H1 (cell line): Measurements from ENCODE around the gene MAP3K15. TPM values are rescaled to one million over a fixed set of nuclear protein-coding genes. Genes with fewer than 3 reads are reported as not detected.

Experiments
- CTCF ChIA-PET: fragments of 300-600 bp; sonication (Branson Sonifier 250); formaldehyde crosslinking; loops from one replicate; lab custom pipeline; 2021; ENCODE audit not compliant: partially characterized antibody; lab: Charles Lee
- POLR2A ChIA-PET: fragments of 300-600 bp; sonication (Branson Sonifier 250); formaldehyde crosslinking; loops from one replicate; lab custom pipeline; 2021; ENCODE audit warnings: inconsistent platforms; ENCODE audit not compliant: partially characterized antibody; lab: Charles Lee
- DNase-seq, 2 experiments: peaks; one replicate each; pipeline versions ENCODE4 v3.0.0 to v3.0.0-alpha.2; 2010 to 2022; ENCODE audit warnings: low spot score in 2 of 2, low read depth in 1 of 2, mixed read lengths in 1 of 2
- FAIRE-seq: peaks from 2 replicates; lab custom pipeline; 2011; peaks lifted over from hg19 to GRCh38; lab: Jason Lieb, UNC
- H2AFZ ChIP-seq: 2 replicates; pipeline ENCODE4 v1.8.1; 2012; ENCODE audit warnings: low read length, inconsistent platforms
- H2AK5ac ChIP-seq: 2 replicates; pipeline ENCODE4 v1.6.1; 2013; ENCODE audit warnings: low read depth, low read length
- H2BK120ac ChIP-seq: replicated peaks from 2 replicates; pipeline ENCODE3; 2013; ENCODE audit warnings: low read depth, low read length, inconsistent platforms
- H2BK12ac ChIP-seq: 2 replicates; pipeline ENCODE4 v1.6.1; 2013; ENCODE audit warnings: low read depth, low read length
- H2BK15ac ChIP-seq: 2 replicates; pipeline ENCODE4 v1.6.1; 2013; ENCODE audit warnings: low read length
- H2BK20ac ChIP-seq: 2 replicates; pipeline ENCODE4 v1.6.1; 2013; ENCODE audit warnings: low read length
- H2BK5ac ChIP-seq: 2 replicates; pipeline ENCODE4 v1.6.1; 2013; ENCODE audit warnings: low read depth, low read length
- H3K14ac ChIP-seq: 2 replicates; pipeline ENCODE4 v1.6.1; 2013; ENCODE audit warnings: inconsistent platforms; ENCODE audit not compliant: insufficient read length
- H3K18ac ChIP-seq: 2 replicates; pipeline ENCODE4 v1.6.1; 2013; ENCODE audit warnings: low read length; ENCODE audit errors: extremely low read depth
- H3K23ac ChIP-seq: 2 replicates; pipeline ENCODE4 v1.6.1; 2013; ENCODE audit warnings: inconsistent platforms; ENCODE audit not compliant: insufficient read length
- H3K23me2 ChIP-seq: 2 replicates; pipeline ENCODE4 v1.6.1; 2013; ENCODE audit warnings: low read depth, low read length
- H3K27ac ChIP-seq: 2 replicates; pipeline ENCODE4 v1.6.1; 2011; ENCODE audit warnings: low read depth, low read length, inconsistent platforms
- H3K27me3 ChIP-seq, 4 experiments: replicated peaks in 1 of 4; 1 replicate in 1 of 4; 2 replicates in 3 of 4; pipeline versions ENCODE4 v1.6.1 to v1.8.1; 2011 to 2013; ENCODE audit warnings: low read length in 3 of 4, mild to moderate bottlenecking in 3 of 4, inconsistent platforms in 2 of 4, mixed read lengths in 2 of 4, moderate library complexity in 1 of 4; ENCODE audit not compliant: control insufficient read depth in 3 of 4, insufficient read depth in 3 of 4; ENCODE audit errors: extremely low read depth in 1 of 4
- H3K36me3 ChIP-seq, 4 experiments: 2 replicates each; pipeline versions ENCODE4 v1.6.1 to v1.8.1; 2011 to 2013; ENCODE audit warnings: mild to moderate bottlenecking in 4 of 4, low read length in 3 of 4, moderate library complexity in 2 of 4, control low read depth in 1 of 4, inconsistent platforms in 1 of 4; ENCODE audit not compliant: insufficient read depth in 4 of 4, control insufficient read depth in 2 of 4
- H3K4ac ChIP-seq: replicated peaks from 2 replicates; pipeline ENCODE3; 2013; ENCODE audit warnings: low read length, low read depth, mixed read lengths, inconsistent platforms; ENCODE audit not compliant: insufficient read length
- H3K4me1 ChIP-seq, 4 experiments: replicated peaks in 1 of 4; 1 replicate in 1 of 4; 2 replicates in 3 of 4; pipeline versions ENCODE4 v1.6.1 to v1.8.1; 2011 to 2013; ENCODE audit warnings: low read length in 3 of 4, inconsistent platforms in 2 of 4, mixed read lengths in 1 of 4; ENCODE audit not compliant: insufficient read depth in 4 of 4, control insufficient read depth in 3 of 4
- H3K4me2 ChIP-seq, 2 experiments: 2 replicates each; pipeline versions ENCODE4 v1.6.1 to v1.8.1; 2011 to 2013; ENCODE audit warnings: low read depth in 2 of 2, low read length in 2 of 2, control low read depth in 1 of 2, inconsistent platforms in 1 of 2, mild to moderate bottlenecking in 1 of 2; ENCODE audit not compliant: insufficient read depth in 1 of 2
- H3K4me3 ChIP-seq, 4 experiments: fragments of 200-600, 300-600 bp in 1 of 4; sonication (generic), shearing (Covaris generic), sonication (Bioruptor Twin) in 1 of 4; 2 replicates each; pipeline versions ENCODE4 v1.5.1 to v1.8.1; 2011 to 2016; ENCODE audit warnings: low read length in 4 of 4, low read depth in 3 of 4, control low read depth in 2 of 4, inconsistent platforms in 2 of 4, mild to moderate bottlenecking in 2 of 4, mixed read lengths in 1 of 4, moderate library complexity in 1 of 4; ENCODE audit not compliant: insufficient read depth in 2 of 4; ENCODE audit errors: extremely low read depth in 1 of 4
- H3K56ac ChIP-seq: replicated peaks from 2 replicates; pipeline ENCODE3; 2013; ENCODE audit warnings: low read depth, mild to moderate bottlenecking, mixed read lengths, low read length, inconsistent platforms; ENCODE audit not compliant: insufficient read length
- H3K79me1 ChIP-seq: 2 replicates; pipeline ENCODE4 v1.6.1; 2013; ENCODE audit warnings: low read depth, low read length, control low read depth
- H3K79me2 ChIP-seq, 2 experiments: 2 replicates each; pipeline versions ENCODE4 v1.6.1 to v1.8.1; 2012 to 2013; ENCODE audit warnings: low read length in 2 of 2, mild to moderate bottlenecking in 2 of 2, inconsistent platforms in 1 of 2; ENCODE audit not compliant: insufficient read depth in 2 of 2, control insufficient read depth in 1 of 2
- H3K9ac ChIP-seq, 4 experiments: replicated peaks in 1 of 4; 1 replicate in 1 of 4; 2 replicates in 3 of 4; pipeline versions ENCODE4 v1.6.1 to v1.8.1; 2011 to 2013; ENCODE audit warnings: low read depth in 3 of 4, low read length in 3 of 4, control low read depth in 2 of 4, mild to moderate bottlenecking in 2 of 4, moderate library complexity in 2 of 4, inconsistent platforms in 1 of 4; ENCODE audit errors: extremely low read depth in 1 of 4
- H3K9me3 ChIP-seq, 2 experiments: 2 replicates each; pipeline versions ENCODE4 v1.6.1 to v1.8.1; 2012 to 2013; ENCODE audit warnings: mild to moderate bottlenecking in 2 of 2, moderate library complexity in 2 of 2, control low read depth in 1 of 2, inconsistent platforms in 1 of 2, low read depth in 1 of 2, low read length in 1 of 2, mixed read lengths in 1 of 2; ENCODE audit not compliant: insufficient read depth in 2 of 2
- H4K20me1 ChIP-seq, 2 experiments: replicated peaks in 1 of 2; 2 replicates each; pipeline versions ENCODE3 to v1.8.1; 2011 to 2013; ENCODE audit warnings: inconsistent platforms in 2 of 2, low read length in 2 of 2, mild to moderate bottlenecking in 1 of 2; ENCODE audit not compliant: insufficient read depth in 2 of 2, control insufficient read depth in 1 of 2
- H4K5ac ChIP-seq: 2 replicates; pipeline ENCODE4 v1.6.1; 2013; ENCODE audit warnings: low read length, low read depth, mixed read lengths, inconsistent platforms; ENCODE audit not compliant: insufficient read length
- H4K8ac ChIP-seq: 2 replicates; pipeline ENCODE4 v1.8.0; 2013; ENCODE audit warnings: mild to moderate bottlenecking, moderate library complexity, low read length, inconsistent platforms; ENCODE audit not compliant: insufficient read depth; ENCODE audit errors: extremely low read depth
- H4K91ac ChIP-seq: replicated peaks from 2 replicates; pipeline ENCODE3; 2013; ENCODE audit warnings: low read length, mixed read lengths, inconsistent platforms; ENCODE audit not compliant: insufficient read length
- ASH2L ChIP-seq: fragments of 200-600, 300-600 bp; sonication (generic); IDR thresholded peaks from one replicate; pipeline ENCODE4 v1.7.1; 2017; ENCODE audit warnings: low read length
- ATF2 ChIP-seq: IDR thresholded peaks from 2 replicates; pipeline ENCODE4 v1.6.1; 2012; ENCODE audit warnings: low read length, inconsistent platforms
- CHD1 ChIP-seq: IDR thresholded peaks from 2 replicates; pipeline ENCODE4 v1.6.1; 2012; ENCODE audit warnings: low read depth, low read length, improper control_type of control experiment
- EGR1 ChIP-seq: IDR thresholded peaks from 2 replicates; pipeline ENCODE4 v1.6.1; 2011; ENCODE audit warnings: low read depth, low read length, borderline replicate concordance
- POLR2AphosphoS5 ChIP-seq: IDR thresholded peaks from 2 replicates; pipeline ENCODE4 v1.6.1; 2011; ENCODE audit warnings: low read depth, low read length
- SP1 ChIP-seq: IDR thresholded peaks from 2 replicates; pipeline ENCODE4 v1.6.1; 2011; ENCODE audit warnings: low read depth, low read length
- SRF ChIP-seq: IDR thresholded peaks from 2 replicates; pipeline ENCODE4 v1.6.1; 2011; ENCODE audit warnings: mild to moderate bottlenecking, low read depth, low read length, moderate library complexity
- WGBS, 2 experiments: shearing (Covaris generic) in 1 of 2; methylation state at CpG; one replicate each; pipeline versions ENCODE4 v1.1.6 to v1.1.7; 2013 to 2015; ENCODE audit warnings: low lambda C conversion rate in 2 of 2, mixed read lengths in 2 of 2, inconsistent platforms in 1 of 2, low coverage in 1 of 2, missing lambda C conversion rate in 1 of 2; ENCODE audit not compliant: insufficient replicate concordance in 2 of 2, insufficient coverage in 1 of 2, insufficient read length in 1 of 2; ENCODE audit errors: extremely low coverage in 1 of 2, missing lambda C conversion rate in 1 of 2; 5-methylcytosine and 5-hydroxymethylcytosine counted together
- polyA plus RNA-seq, 7 experiments: library from polyadenylated mRNA; depleted of rRNA in 3 of 7; stranded (reverse) in 5 of 7; unstranded in 2 of 7; fragments of >200 nt in 5 of 7; fragments of 200-250 nt in 2 of 7; gene quantifications; 1 replicate in 5 of 7; 2 replicates in 1 of 7; 4 replicates in 1 of 7; pipeline versions ENCODE4 v1.2.1 to v1.2.3, GENCODE V29; 2011 to 2013; ENCODE audit warnings: missing spikeins in 2 of 7, mixed read lengths in 2 of 7
- total RNA-seq: library from RNA; stranded (reverse); fragmentation: NEBNext Ultra II Directional; extraction: Animal tissue kit (Norgen Biotek cat#: 25700); gene quantifications from 2 replicates; pipeline ENCODE4 v1.2.1, GENCODE V29; 2021

The MAP3K15 gene
- total and polyA plus RNA-seq, 2 of the 8 experiments (the other 6 are each of a cell fraction or from before 2014, with no cell fraction given) = 1.8 to 2.4 TPM

- Histone ChIP-seq H3K36me3 (no peaks in the 10 kb centered on the region), H3K14ac (no peak overlapping the region), H4K20me1 (no peaks in the 10 kb centered on the region), H4K8ac (no peak overlapping the region), H2BK5ac (no peak overlapping the region)
- 90% methylated on average over 3 of the region's 3 CpGs; no CpG with 5 or more reads in 1 of the 2 experiments for WGBS, 2 experiments
- TF ChIP-seq SP1 = no peak
- TF ChIP-seq EGR1 = no peak
- TF ChIP-seq SRF = no peak
- no peak for TF ChIP-seq ATF2
- TF ChIP-seq POLR2AphosphoS5 = no peak
- TF ChIP-seq ASH2L = no peak
- no peak for TF ChIP-seq CHD1
- TF ChIP-seq, all 59 proteins: peak for 0
- Histone ChIP-seq H2AFZ (no peak overlapping the region), H3K23ac (no peak overlapping the region), H3K4ac (no peak overlapping the region), H3K79me1 (no peaks in the 10 kb centered on the region), H3K4me1 (no peaks in the 10 kb centered on the region), H3K79me2 (no peaks in the 10 kb centered on the region), H3K9ac (no peak overlapping the region), H3K4me3 (no peak overlapping the region), H3K23me2 (no peaks in the 10 kb centered on the region), H3K27me3 (no peaks in the 10 kb centered on the region), H4K91ac (no peak overlapping the region), H2BK15ac (no peak overlapping the region), H3K56ac (no peak overlapping the region), H3K9me3 (no peaks in the 10 kb centered on the region), H2BK20ac (no peak overlapping the region), H2BK120ac (no peak overlapping the region), H3K27ac (no peak overlapping the region), H4K5ac (no peak overlapping the region), H3K4me2 (no peak overlapping the region), H3K18ac (no peak overlapping the region), H2AK5ac (no peak overlapping the region), H2BK12ac (no peak overlapping the region)
- POLR2A ChIA-PET = no interaction called here
- CTCF ChIA-PET = no interaction called here
- FAIRE-seq = no peak
- DNase-seq = no peak
These were observed 74.6 kb downstream of the MAP3K15 start for GRCh38 chrX:19440713-19441112.
